WTC11 (cell line): ENCODE results near the gene ELOVL2. TPM values are rescaled to one million over a fixed set of nuclear protein-coding genes. Genes with fewer than 3 reads are reported as not detected.

Experiments
- ATAC-seq: fragments of 200-7000 bp; cut with Tn5 transposase; 2 replicates; pipeline ENCODE4 v1.10.0; 2021; ENCODE audit warnings: mild to moderate bottlenecking, moderate library complexity
- CTCF ChIA-PET: fragments of 300-600 bp; sonication (Branson Sonifier 250); formaldehyde crosslinking; loops from one replicate; lab custom pipeline; 2021; ENCODE audit warnings: antibody characterized with exemption; lab: Charles Lee
- POLR2A ChIA-PET: fragments of 350-600 bp; sonication (Branson Sonifier 250); formaldehyde crosslinking; loops from one replicate; lab custom pipeline; 2021; ENCODE audit warnings: antibody characterized with exemption; lab: Charles Lee
- DNase-seq: peaks from one replicate; pipeline ENCODE4 v3.0.0; 2021; ENCODE audit warnings: low spot score
- H3K27ac Mint-ChIP-seq: 2 replicates; pipeline ENCODE4 v1.8.0; 2021; ENCODE audit warnings: mixed read lengths
- H3K27me3 Mint-ChIP-seq: 2 replicates; pipeline ENCODE4 v1.8.0; 2021; ENCODE audit warnings: low read depth, mild to moderate bottlenecking, moderate library complexity, mixed read lengths
- H3K36me3 Mint-ChIP-seq: 2 replicates; pipeline ENCODE4 v1.8.0; 2021; ENCODE audit warnings: mixed read lengths
- H3K4me1 Mint-ChIP-seq: 2 replicates; pipeline ENCODE4 v1.8.0; 2022; ENCODE audit warnings: mixed read lengths
- H3K4me3 Mint-ChIP-seq: 2 replicates; pipeline ENCODE4 v1.8.0; 2021; ENCODE audit warnings: mild to moderate bottlenecking, moderate library complexity, mixed read lengths
- H3K9me3 Mint-ChIP-seq: 2 replicates; pipeline ENCODE4 v1.8.0; 2021; ENCODE audit warnings: mixed read lengths
- ATF3 ChIP-seq: sonication (generic); formaldehyde crosslinking; conservative IDR thresholded peaks from 2 replicates; pipeline ENCODE4 v1.8.1; 2022; ENCODE audit warnings: mild to moderate bottlenecking, missing genetic modification reagents
- ATF6 ChIP-seq: sonication (generic); formaldehyde crosslinking; IDR thresholded peaks from 2 replicates; pipeline ENCODE4 v1.8.1; 2023; ENCODE audit warnings: mild to moderate bottlenecking, missing genetic modification reagents
- CBFB ChIP-seq: sonication (generic); formaldehyde crosslinking; IDR thresholded peaks from 2 replicates; pipeline ENCODE4 v1.8.1; 2022; ENCODE audit warnings: mild to moderate bottlenecking, low read depth, missing genetic modification reagents
- CTCF ChIP-seq: fragments of 200-600 bp; IDR thresholded peaks from 2 replicates; pipeline ENCODE4 v1.8.0; 2022; ENCODE audit warnings: antibody characterized with exemption
- ERG ChIP-seq: fragments of 250-450 bp; sonication (Bioruptor Pico); IDR thresholded peaks from 2 replicates; pipeline ENCODE4 v1.8.0; 2021; ENCODE audit warnings: mild to moderate bottlenecking
- FOXP1 ChIP-seq: sonication (generic); formaldehyde crosslinking; IDR thresholded peaks from 2 replicates; pipeline ENCODE4 v1.8.0; 2022; ENCODE audit warnings: missing genetic modification reagents, mild to moderate bottlenecking, moderate library complexity, borderline replicate concordance
- GRHL2 ChIP-seq: fragments of 250-450 bp; sonication (Bioruptor Pico); IDR thresholded peaks from 2 replicates; pipeline ENCODE4 v1.8.0; 2022; ENCODE audit warnings: mild to moderate bottlenecking, moderate library complexity; ENCODE audit not compliant: insufficient replicate concordance, severe bottlenecking
- JAZF1 ChIP-seq: fragments of 250-450 bp; sonication (Bioruptor Pico); IDR thresholded peaks from 2 replicates; pipeline ENCODE4 v1.9.0; 2021; ENCODE audit warnings: moderate library complexity, mild to moderate bottlenecking, inconsistent platforms
- MAX ChIP-seq: sonication (generic); formaldehyde crosslinking; IDR thresholded peaks from 2 replicates; pipeline ENCODE4 v1.8.0; 2022; ENCODE audit warnings: mild to moderate bottlenecking, missing genetic modification reagents
- MXD4 ChIP-seq: fragments of 250-450 bp; sonication (Bioruptor Pico); IDR thresholded peaks from 2 replicates; pipeline ENCODE4 v1.8.0; 2021; ENCODE audit warnings: mild to moderate bottlenecking, moderate library complexity, borderline replicate concordance
- NFATC4 ChIP-seq: fragments of 250-450 bp; sonication (Bioruptor Pico); IDR thresholded peaks from 2 replicates; pipeline ENCODE4 v1.9.0; 2021; ENCODE audit warnings: mild to moderate bottlenecking
- NFE2L1 ChIP-seq: sonication (generic); formaldehyde crosslinking; IDR thresholded peaks from 2 replicates; pipeline ENCODE4 v1.8.1; 2023; ENCODE audit warnings: missing genetic modification reagents
- NFYB ChIP-seq: sonication (generic); formaldehyde crosslinking; conservative IDR thresholded peaks from 2 replicates; pipeline ENCODE4 v1.8.0; 2022; ENCODE audit warnings: low read depth, missing genetic modification reagents
- SP1 ChIP-seq: sonication (generic); formaldehyde crosslinking; conservative IDR thresholded peaks from 2 replicates; pipeline ENCODE4 v1.8.1; 2022; ENCODE audit warnings: missing genetic modification reagents
- TCF7 ChIP-seq: sonication (generic); formaldehyde crosslinking; IDR thresholded peaks from 2 replicates; pipeline ENCODE4 v1.8.0; 2022; ENCODE audit warnings: mild to moderate bottlenecking, low read depth, missing genetic modification reagents, moderate library complexity
- TEAD1 ChIP-seq: sonication (generic); formaldehyde crosslinking; IDR thresholded peaks from 2 replicates; pipeline ENCODE4 v1.8.0; 2022; ENCODE audit warnings: mild to moderate bottlenecking, missing genetic modification reagents
- USF1 ChIP-seq: sonication (generic); formaldehyde crosslinking; IDR thresholded peaks from 2 replicates; pipeline ENCODE4 v1.8.0; 2022; ENCODE audit warnings: mild to moderate bottlenecking, missing genetic modification reagents
- ZBTB21 ChIP-seq: sonication (generic); formaldehyde crosslinking; IDR thresholded peaks from 2 replicates; pipeline ENCODE4 v1.8.1; 2023; ENCODE audit warnings: mild to moderate bottlenecking, missing genetic modification reagents, borderline replicate concordance
- ZMAT4 ChIP-seq: fragments of 250-450 bp; sonication (Bioruptor Pico); IDR thresholded peaks from 2 replicates; pipeline ENCODE4 v1.9.0; 2021; ENCODE audit warnings: mild to moderate bottlenecking
- ZNF121 ChIP-seq: sonication (generic); formaldehyde crosslinking; IDR thresholded peaks from 2 replicates; pipeline ENCODE4 v1.8.0; 2023; ENCODE audit warnings: missing genetic modification reagents
- ZNF396 ChIP-seq: fragments of 250-450 bp; sonication (Bioruptor Pico); IDR thresholded peaks from 2 replicates; pipeline ENCODE4 v1.8.0; 2021; ENCODE audit warnings: mild to moderate bottlenecking, moderate library complexity, borderline replicate concordance
- ZNF671 ChIP-seq: fragments of 250-450 bp; sonication (Bioruptor Pico); IDR thresholded peaks from 2 replicates; pipeline ENCODE4 v1.8.0; 2021; ENCODE audit warnings: mild to moderate bottlenecking
- total RNA-seq: library from RNA; stranded (reverse); gene quantifications from 3 replicates; pipeline ENCODE4 v1.2.3, GENCODE V29; 2021

ELOVL2 gene
- total RNA-seq, 1 experiment from 2014 or later = 2.0 TPM

- H3K36me3 Mint-ChIP-seq = no peaks in the 10 kb centered on the region
- DNase-seq = peak; percentile 26
- peaks cover 49% of the 10 kb centered on the region for H3K4me1 Mint-ChIP-seq
- ATAC-seq = peak; percentile 77
- H3K27me3 Mint-ChIP-seq = no peaks in the 10 kb centered on the region
- no peak for TF ChIP-seq ZNF396
- 0 out of 2 replicates have a peak, but pooled peaks have one; percentile 30 for TF ChIP-seq ZNF121 (CRISPR knock-in tag)
- TF ChIP-seq NFYB = no peak
- no peak for TF ChIP-seq ERG
- TF ChIP-seq SP1 = 0 out of 2 replicates have a peak, but pooled peaks have one; percentile 26
- no peak for TF ChIP-seq CBFB (CRISPR knock-in tag)
- peak; percentile 43; the same call in 1 of the 2 replicates for TF ChIP-seq MAX (CRISPR knock-in tag)
- ChIA-PET POLR2A (no interaction called here), CTCF (interaction anchor here (0.6 to 2.3 kb wide), 6 partner anchors 12 to 549 kb away, joined by 3 to 20 read pairs (median 3); partner anchors contain the start of gene ELOVL2)
- H3K9me3 Mint-ChIP-seq = no peaks in the 10 kb centered on the region
- H3K4me3 Mint-ChIP-seq = peak overlapping the region; percentile 55
- H3K27ac Mint-ChIP-seq = peak overlapping the region; percentile 94
Measured at GRCh38 chr6:11025921-11026635, 18.0 kb downstream of the ELOVL2 start.

- ChIA-PET CTCF (interaction anchor here (1.0 kb wide), 1 partner anchor 71 kb away, joined by 3 read pairs; no protein-coding TSS in a partner anchor), POLR2A (no interaction called here)
- TF ChIP-seq ATF6 (CRISPR knock-in tag) (no peak), TCF7 (CRISPR knock-in tag) (no peak), TEAD1 (CRISPR knock-in tag) (no peak), GRHL2 (no peak), ZNF671 (CRISPR knock-in tag) (no peak), ATF3 (CRISPR knock-in tag) (no peak), NFE2L1 (CRISPR knock-in tag) (no peak)
- Mint-ChIP-seq H3K36me3 (no peaks in the 10 kb centered on the region), H3K4me3 (no peak overlapping the region), H3K27me3 (no peaks in the 10 kb centered on the region), H3K4me1 (peaks cover 54% of the 10 kb centered on the region), H3K9me3 (no peaks in the 10 kb centered on the region), H3K27ac (no peak overlapping the region)
- ATAC-seq (no peak), DNase-seq (no peak)
Measured at GRCh38 chr6:11025130-11025529, 19.0 kb downstream of the ELOVL2 start.

- H3K27ac Mint-ChIP-seq = no peak overlapping the region
- peaks cover 55% of the 10 kb centered on the region for H3K4me1 Mint-ChIP-seq
- TF ChIP-seq NFATC4 (CRISPR knock-in tag) (no peak), ZBTB21 (CRISPR knock-in tag) (no peak), ZMAT4 (no peak), ATF3 (CRISPR knock-in tag) (no peak), FOXP1 (CRISPR knock-in tag) (no peak), USF1 (CRISPR knock-in tag) (no peak), JAZF1 (CRISPR knock-in tag) (no peak), MXD4 (CRISPR knock-in tag) (no peak), CTCF (no peak)
- no peak overlapping the region for H3K4me3 Mint-ChIP-seq
- CTCF ChIA-PET = interaction anchor here (0.6 to 2.9 kb wide), 2 partner anchors 14 to 69 kb away, joined by 3 to 10 read pairs; no protein-coding TSS in a partner anchor
- no peaks in the 10 kb centered on the region for H3K9me3 Mint-ChIP-seq
- POLR2A ChIA-PET = no interaction called here
- H3K27me3 Mint-ChIP-seq = no peaks in the 10 kb centered on the region
- no peak for DNase-seq
- H3K36me3 Mint-ChIP-seq = no peaks in the 10 kb centered on the region
- no peak for ATAC-seq
Measured at GRCh38 chr6:11023032-11023431, 21.1 kb downstream of the ELOVL2 start.
